Lower leg skin (tissue), 3 donors: ENCODE data around the gene ETS1.

ENCODE experiments used
- POLR2A ChIP-seq, 2 donors: fragments of 450-650 bp; IDR thresholded peaks; one replicate each; pipeline ENCODE4 v1.6.1; 2016 to 2017; ENCODE audit warnings: antibody characterized with exemption in 2 of 2, mild to moderate bottlenecking in 1 of 2, moderate library complexity in 1 of 2
- TF ChIP-seq, protein P1 (sequence below), 3 donors: fragments of 450-650 bp; IDR thresholded peaks; one replicate each; pipeline ENCODE4 v1.5.1; 2016; ENCODE audit warnings: antibody characterized with exemption in 3 of 3, mild to moderate bottlenecking in 3 of 3, moderate library complexity in 2 of 3

DNA sequence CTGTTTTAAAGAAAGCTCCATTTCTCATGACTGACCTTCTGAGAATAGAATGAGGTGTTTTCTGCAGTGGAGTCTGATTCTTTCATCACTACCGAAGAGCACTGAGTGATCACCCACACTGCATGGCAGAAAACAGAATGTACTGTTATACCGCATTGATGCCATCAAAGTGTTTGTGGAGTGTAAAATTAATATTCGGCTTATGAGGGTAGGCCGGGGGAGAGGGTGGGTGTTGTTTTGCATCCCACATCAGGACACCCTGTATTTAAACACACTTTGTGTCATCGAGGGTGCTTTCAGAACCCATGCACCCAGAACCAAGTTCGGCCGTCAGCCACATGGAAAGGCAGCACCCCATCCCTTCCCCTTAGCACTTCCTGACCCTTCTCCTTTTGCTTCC lies 41.3 kb upstream of the ETS1 start:
- TF ChIP-seq, protein P1, sequence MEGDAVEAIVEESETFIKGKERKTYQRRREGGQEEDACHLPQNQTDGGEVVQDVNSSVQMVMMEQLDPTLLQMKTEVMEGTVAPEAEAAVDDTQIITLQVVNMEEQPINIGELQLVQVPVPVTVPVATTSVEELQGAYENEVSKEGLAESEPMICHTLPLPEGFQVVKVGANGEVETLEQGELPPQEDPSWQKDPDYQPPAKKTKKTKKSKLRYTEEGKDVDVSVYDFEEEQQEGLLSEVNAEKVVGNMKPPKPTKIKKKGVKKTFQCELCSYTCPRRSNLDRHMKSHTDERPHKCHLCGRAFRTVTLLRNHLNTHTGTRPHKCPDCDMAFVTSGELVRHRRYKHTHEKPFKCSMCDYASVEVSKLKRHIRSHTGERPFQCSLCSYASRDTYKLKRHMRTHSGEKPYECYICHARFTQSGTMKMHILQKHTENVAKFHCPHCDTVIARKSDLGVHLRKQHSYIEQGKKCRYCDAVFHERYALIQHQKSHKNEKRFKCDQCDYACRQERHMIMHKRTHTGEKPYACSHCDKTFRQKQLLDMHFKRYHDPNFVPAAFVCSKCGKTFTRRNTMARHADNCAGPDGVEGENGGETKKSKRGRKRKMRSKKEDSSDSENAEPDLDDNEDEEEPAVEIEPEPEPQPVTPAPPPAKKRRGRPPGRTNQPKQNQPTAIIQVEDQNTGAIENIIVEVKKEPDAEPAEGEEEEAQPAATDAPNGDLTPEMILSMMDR (IDR thresholded peaks at IDR 0.05) = no peak
- TF ChIP-seq POLR2A (IDR thresholded peaks at IDR 0.05) = no peak
